IPS DF 4.7 (cell line): ENCODE data around the gene PNPO.
A peak's percentile ranks its signal among the peaks of the same experiment; 100 is the strongest.

Experiments used
- DNase-seq: peaks from one replicate; pipeline ENCODE4 v3.0.0-alpha.2; 2013; ENCODE audit warnings: low spot score; ENCODE audit errors: extremely low read depth

Gene PNPO

DNA sequence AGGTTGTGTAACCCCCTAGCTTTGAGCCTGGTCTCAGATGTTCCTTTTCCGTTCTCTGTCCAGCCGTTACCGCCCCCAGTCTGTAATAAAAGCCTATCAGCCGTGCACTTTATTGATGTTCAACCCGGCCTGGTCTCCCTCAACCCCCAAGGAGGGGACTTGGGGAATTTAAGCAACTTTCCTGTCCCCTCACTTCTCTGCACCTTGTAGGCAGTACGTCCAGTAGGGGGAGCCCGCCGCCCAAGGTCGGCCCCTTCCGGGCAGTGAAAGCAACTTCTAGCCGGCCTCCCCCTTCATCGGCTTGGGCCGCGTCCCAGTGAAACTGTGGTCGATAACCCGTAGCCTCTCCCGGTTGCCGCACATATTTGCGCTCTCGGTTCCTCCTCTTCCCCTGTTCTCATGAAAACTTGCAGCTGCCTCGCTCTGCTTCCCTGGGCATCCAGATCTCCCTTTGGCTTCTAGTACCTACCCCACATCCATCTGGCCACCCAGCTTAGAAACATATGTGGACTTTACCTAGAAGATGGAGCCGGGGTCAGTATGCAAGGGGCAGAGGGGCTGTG, 7.9 kb downstream of the PNPO start:
- DNase-seq, result no peak

DNA sequence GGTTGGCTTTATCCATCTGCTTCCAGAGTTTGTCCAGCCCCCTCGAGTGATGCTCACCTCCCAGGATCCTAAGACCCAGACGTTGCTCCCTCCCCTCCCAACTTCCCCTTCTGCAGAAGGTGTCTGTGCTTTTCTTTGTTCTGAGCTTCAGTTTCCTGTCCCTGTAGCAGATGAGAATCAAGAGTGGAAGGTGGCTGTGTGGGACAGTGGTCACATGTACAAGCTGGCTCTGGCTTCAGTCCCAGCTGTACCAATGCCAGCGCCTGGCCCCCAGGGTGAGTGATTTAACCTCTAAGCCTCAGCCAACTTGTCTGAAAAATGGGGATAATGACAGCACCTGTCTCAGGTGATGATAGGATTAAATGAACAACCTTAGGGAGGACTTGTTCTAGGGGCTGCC, 8.6 kb downstream of the PNPO start:
- no peak for DNase-seq

DNA sequence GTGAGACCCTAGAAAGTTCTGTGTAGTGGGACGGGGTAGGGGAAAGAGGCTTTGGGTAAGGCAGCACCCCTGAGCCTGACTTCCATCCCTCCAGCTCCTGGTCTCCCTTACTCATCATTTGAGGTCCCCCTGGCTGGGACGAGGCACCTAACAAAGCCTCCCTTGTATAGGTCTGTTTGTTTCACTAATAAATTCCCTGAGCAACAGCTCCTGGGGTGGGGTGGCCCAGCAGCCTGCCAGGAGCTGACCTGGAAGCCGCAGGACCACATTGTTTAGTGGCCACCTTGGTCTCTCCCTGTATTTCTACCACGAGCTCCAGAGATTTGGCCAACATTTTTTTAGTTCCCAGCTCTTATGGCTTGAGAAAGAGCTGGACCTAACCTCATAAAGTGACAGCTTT, 9.1 kb downstream of the PNPO start:
- no peak for DNase-seq

GRCh38 chr17:47952171-47953021, 11.0 kb downstream of the PNPO start:
- DNase-seq, result no peak

- no peak for DNase-seq
Observed at GRCh38 chr17:47953909-47954308, 12.5 kb downstream of the PNPO start.

DNA sequence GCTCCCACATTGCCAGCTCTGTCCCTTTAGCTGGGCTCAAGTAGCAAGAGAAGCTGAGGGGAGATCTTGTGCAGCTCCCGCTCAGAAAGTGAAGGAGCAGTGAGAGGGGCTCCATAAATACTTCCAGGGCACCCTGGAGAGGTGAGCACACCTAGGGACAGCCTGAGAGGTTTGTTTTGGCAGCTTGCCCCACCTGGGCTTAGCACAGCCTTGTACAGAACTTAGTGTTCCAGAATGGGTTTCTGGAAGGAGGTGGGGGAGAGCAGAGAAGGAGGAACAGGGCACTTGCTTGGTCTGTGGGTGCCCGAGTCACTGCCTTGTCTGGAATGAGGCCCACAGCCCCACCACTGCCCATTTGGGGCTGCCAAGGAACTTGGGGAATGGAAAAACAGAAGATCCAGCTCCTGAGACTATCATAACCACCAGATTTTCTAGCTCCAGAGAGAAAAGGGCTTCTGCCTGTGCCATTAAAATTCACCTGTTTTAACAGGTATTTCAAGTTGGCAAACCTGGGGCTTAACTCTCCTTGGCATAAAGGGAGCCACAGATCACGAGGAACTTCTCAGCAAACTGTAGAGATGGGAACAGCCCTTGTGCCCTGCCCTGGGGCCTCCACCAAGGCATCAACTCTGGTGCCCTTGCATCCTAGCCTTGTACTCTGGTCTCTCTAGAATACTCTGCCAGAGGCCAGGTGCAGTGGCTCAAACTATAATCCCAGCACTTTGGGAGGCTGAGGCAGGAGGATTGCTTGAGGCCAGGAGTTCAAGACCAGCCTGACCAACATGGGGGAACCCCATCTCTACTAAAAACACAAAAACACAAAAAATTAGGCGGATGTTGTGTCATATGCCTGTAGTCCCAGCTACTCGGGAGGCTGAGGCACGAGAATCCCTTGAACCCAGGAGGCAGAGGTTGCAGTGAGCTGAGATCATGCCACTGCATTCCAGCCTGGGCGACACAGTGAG, 14.4 kb downstream of the PNPO start:
- DNase-seq, result no peak

DNA sequence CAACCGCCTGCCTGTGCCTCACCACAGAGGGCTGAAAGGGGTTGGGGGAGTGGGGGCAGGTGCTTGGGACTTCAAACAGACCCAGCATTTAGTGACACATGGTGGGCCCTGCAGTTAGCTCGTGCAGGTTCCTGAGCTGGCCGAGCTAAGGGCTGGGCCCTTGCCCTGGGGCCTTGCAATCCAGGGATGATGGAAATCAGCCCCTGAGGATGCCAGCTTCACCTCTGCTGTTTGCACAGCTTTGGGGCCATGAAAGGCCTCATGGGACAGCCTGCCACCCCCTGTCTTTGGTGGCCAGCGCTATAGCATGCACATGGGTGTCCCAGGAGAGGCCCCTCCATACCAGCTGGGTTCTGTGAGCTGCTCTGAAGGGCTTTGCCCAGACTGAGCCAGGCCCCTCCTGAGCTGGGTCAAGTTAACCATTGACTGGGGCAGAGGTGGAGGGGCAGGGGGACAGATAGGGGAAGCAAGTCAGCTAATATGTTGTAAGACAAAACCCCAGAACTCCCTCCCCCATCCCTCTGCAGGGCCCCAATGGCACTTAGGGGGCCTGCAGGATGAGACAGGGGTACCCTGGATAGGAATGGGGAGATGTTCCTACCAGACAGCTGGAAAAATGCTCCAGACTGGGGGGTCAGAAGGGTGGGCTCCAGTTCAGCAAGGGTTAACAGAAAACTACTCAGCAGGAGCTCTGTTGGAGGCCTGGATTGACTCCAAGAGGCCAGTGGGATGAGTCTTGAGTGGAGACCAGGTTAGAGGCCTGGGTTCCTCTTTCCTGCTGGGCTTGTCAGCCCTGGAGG, 15.6 kb downstream of the PNPO start:
- DNase-seq, result no peak

DNA sequence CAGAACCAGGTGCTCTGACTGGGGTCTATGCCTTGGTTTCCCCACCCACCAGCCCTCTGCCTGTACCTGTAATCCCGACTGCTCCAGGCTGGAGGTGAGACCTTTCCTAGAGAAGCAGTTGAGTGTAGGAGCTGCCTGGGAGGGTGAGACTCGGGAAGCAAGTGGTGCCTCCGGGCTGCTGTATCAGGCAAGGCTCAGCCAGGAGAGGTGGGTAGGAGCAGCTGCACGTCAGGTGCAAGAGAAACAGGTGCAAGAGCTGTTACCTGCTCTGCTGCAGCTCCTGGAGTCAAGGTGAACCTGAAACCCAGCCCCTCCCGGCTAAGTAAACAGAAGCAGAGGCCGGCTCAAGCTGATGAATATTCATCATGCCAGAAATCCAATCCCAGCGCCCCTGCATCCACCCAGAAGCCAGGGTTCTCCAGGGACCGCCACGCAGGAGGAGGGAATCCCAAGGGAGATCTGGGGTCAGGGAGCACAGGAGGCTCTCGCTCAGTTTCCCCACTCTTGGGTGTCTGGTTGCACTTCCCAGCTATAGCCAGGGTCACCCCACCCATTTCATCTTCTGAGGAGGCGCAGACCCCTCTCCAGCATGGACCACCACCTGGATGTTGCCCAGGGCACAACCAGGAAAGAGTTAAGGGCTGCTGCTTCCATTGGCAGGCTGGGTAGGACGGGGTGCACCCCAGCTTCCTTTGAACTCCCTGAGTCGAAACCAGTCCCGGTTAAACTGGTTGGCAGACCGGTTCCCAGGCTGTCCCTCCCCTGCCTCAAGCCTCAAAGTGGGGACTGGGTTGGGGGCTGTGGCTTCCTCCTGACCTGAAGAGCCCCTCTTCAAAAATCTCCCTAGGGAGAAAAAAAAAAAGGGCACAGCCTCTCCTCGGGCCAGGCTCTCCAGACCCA, 16.5 kb downstream of the PNPO start, which contains the start of gene PRR15L:
PRR15L (minus strand) TSS at position 293 of the 900 bp plus-strand sequence. CDS start 4,649 bp downstream, outside the sequence.
- DNase-seq, result no peak

GRCh38 chr17:47959825-47960655, 18.7 kb downstream of the PNPO start:
- no peak for DNase-seq

- no peak for DNase-seq
Observed at GRCh38 chr17:47961406-47961805, 20.0 kb downstream of the PNPO start.

- DNase-seq, result no peak
Observed at GRCh38 chr17:47962901-47963300, 21.5 kb downstream of the PNPO start.

DNA sequence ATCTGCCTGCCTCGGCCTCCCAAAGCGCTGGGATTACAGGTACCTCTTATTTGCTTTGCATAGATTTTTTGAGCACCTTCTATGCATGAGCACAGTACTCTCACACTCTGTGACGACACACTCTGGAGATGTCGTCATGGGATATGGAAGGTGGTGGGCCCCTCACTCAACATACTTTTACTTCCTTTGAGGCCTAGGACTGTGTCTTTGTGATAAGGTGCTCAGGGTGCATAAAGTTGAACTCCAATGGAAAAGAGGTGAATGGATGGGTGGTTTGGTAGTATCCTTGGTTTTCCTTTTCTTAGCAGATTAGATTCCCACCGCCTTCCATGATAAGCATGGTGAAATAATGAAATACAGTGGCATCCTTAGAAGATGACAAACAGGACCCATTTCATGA, 23.5 kb downstream of the PNPO start:
- DNase-seq, result no peak

- DNase-seq, result no peak
Observed at GRCh38 chr17:47966079-47966519, 24.7 kb downstream of the PNPO start.

- no peak for DNase-seq
Observed at GRCh38 chr17:47967607-47968252, 26.4 kb downstream of the PNPO start.

- DNase-seq, result no peak
Observed at GRCh38 chr17:47968836-47969235, 27.5 kb downstream of the PNPO start.

GRCh38 chr17:47969930-47970724, 28.8 kb downstream of the PNPO start:
- DNase-seq, result no peak

DNA sequence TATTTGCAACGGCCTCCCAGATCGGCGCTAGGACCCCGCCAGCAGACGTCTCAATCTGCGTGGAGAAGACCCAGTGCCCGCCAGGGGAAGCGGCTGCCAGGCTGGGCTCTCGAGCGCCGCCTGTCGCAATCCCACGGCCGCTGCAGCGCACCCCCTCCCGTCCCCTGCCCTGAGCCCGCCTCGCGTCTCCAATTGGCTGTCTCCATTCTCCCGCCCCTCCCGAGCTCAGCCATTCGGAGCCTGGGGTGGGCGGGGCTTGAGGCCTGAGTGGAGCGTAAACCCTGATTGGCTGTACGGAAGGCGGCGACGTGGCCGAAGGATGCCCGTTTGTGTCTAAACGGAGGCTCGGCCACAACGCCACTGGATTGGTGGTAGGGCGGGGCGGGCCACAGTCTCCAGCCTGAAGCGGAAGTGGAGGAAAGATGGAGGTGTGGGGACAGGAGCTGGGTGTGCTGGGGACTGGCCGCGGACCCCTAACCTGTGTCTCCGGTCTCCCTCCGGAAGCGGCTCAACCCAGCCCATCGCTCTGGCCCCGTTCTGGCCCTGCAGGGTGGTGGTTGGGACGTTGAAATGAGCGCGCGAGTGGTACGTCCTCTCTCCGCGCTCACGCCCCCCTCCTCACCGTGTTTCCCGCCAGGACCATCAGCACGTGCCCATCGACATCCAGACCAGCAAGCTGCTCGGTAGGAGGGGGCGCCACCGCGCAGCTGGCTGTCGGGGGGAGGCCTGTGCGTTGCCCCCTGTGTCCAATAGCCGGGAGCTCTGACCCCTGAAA, 29.5 kb downstream of the PNPO start, which contains the start of gene CDK5RAP3:
CDK5RAP3 (plus strand) TSS at position 389 of the 775 bp plus-strand sequence; CDS start at position 423, 34 bp downstream.
- peak; percentile 93 for DNase-seq
